Upper lobe of right lung (tissue), 1 donor: ENCODE results near the gene RPS26. TPM values are rescaled to one million over a fixed set of nuclear protein-coding genes. Genes with fewer than 3 reads are reported as not detected.

Experiments used
- ATAC-seq: fragments of 200-7000 bp; cut with Tn5 transposase; one replicate; pipeline ENCODE4 v1.9.1; 2020; ENCODE audit warnings: mild to moderate bottlenecking, moderate library complexity
- DNase-seq: peaks from one replicate; pipeline ENCODE4 v3.0.0-alpha.2; 2020
- H3K27ac ChIP-seq: fragments of 200-600 bp; one replicate; pipeline ENCODE4 v1.8.0; 2022
- H3K27me3 ChIP-seq: fragments of 200-600 bp; one replicate; pipeline ENCODE4 v1.8.0; 2022; ENCODE audit warnings: mild to moderate bottlenecking
- H3K36me3 ChIP-seq: fragments of 200-600 bp; one replicate; pipeline ENCODE4 v1.8.0; 2022
- H3K4me1 ChIP-seq: fragments of 200-600 bp; one replicate; pipeline ENCODE4 v1.8.0; 2022
- H3K4me3 ChIP-seq: fragments of 200-600 bp; one replicate; pipeline ENCODE4 v1.8.0; 2022; ENCODE audit warnings: mild to moderate bottlenecking
- H3K9me3 ChIP-seq: fragments of 200-600 bp; one replicate; pipeline ENCODE4 v1.8.0; 2022
- intact Hi-C: fragments of 100-400 bp; cut with DNase I; formaldehyde crosslinking; loops from one replicate; pipeline ENCODE4 v1.11.0; 2022
- total RNA-seq: library from RNA; stranded (reverse); fragmentation: NEBNext Ultra II Directional; extraction: Animal tissue kit (Norgen Biotek cat#: 25700); gene quantifications from one replicate; pipeline ENCODE4 v1.2.1, GENCODE V29; 2021
- TF ChIP-seq, protein P1 (sequence below): fragments of 200-600 bp; IDR thresholded peaks from one replicate; pipeline ENCODE4 v1.8.0; 2022; ENCODE audit warnings: antibody characterized with exemption
- donor health status: DM: no; HTN: yes; CAD: no; lungs with severe emphysema.

RPS26 gene
- total RNA-seq, 1 donor from 2014 or later, result 55.4 TPM

DNA sequence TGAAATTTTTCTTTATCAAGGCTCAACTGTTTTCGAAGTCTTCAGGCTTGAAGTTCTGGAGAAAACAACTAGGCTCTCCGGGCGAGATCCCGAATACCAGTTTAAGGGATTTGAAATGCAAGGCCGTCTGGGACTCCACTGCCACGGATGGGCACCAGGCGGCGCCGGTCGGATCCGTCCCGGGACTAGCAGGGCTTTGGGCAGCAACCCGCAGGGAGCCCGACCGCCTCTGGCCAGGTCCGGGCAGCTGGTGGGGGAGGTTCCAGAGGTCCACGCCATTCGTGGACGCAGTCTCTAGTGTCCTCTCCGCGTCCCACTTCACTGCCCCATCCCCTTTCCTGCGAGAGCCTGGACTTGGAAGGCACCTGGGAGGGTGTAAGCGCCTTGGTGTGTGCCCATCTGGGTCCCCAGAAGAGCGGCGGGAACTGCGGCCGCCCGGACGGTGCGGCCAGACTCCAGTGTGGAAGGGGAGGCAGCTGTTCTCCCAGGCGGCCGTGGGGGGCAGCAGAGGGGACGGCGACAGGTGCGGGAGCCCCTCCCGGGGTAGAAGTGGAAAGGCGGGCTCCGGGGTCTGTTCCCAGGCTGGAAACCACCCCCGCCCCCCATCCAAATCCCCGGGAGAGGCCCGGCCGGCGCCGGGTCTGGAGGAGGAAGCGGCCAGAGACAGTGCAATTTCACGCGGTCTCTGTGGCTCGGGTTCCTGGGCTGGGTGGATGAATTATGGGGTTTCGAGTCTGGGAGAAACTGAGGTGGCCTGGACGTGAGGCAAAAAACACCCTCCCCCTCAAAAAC, 37.4 kb downstream of the RPS26 start:
- Histone ChIP-seq H3K9me3 (no peaks in the 10 kb centered on the region), H3K4me1 (peaks cover 5% of the 10 kb centered on the region), H3K4me3 (peak overlapping the region; percentile 59), H3K27me3 (peaks cover 12% of the 10 kb centered on the region), H3K36me3 (no peaks in the 10 kb centered on the region), H3K27ac (peak overlapping the region; percentile 74)
- ATAC-seq (peak; percentile 89), DNase-seq (peak; percentile 97)
- TF ChIP-seq, protein P1, sequence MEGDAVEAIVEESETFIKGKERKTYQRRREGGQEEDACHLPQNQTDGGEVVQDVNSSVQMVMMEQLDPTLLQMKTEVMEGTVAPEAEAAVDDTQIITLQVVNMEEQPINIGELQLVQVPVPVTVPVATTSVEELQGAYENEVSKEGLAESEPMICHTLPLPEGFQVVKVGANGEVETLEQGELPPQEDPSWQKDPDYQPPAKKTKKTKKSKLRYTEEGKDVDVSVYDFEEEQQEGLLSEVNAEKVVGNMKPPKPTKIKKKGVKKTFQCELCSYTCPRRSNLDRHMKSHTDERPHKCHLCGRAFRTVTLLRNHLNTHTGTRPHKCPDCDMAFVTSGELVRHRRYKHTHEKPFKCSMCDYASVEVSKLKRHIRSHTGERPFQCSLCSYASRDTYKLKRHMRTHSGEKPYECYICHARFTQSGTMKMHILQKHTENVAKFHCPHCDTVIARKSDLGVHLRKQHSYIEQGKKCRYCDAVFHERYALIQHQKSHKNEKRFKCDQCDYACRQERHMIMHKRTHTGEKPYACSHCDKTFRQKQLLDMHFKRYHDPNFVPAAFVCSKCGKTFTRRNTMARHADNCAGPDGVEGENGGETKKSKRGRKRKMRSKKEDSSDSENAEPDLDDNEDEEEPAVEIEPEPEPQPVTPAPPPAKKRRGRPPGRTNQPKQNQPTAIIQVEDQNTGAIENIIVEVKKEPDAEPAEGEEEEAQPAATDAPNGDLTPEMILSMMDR, result peak; percentile 78
- intact Hi-C loops, result no loop called here

DNA sequence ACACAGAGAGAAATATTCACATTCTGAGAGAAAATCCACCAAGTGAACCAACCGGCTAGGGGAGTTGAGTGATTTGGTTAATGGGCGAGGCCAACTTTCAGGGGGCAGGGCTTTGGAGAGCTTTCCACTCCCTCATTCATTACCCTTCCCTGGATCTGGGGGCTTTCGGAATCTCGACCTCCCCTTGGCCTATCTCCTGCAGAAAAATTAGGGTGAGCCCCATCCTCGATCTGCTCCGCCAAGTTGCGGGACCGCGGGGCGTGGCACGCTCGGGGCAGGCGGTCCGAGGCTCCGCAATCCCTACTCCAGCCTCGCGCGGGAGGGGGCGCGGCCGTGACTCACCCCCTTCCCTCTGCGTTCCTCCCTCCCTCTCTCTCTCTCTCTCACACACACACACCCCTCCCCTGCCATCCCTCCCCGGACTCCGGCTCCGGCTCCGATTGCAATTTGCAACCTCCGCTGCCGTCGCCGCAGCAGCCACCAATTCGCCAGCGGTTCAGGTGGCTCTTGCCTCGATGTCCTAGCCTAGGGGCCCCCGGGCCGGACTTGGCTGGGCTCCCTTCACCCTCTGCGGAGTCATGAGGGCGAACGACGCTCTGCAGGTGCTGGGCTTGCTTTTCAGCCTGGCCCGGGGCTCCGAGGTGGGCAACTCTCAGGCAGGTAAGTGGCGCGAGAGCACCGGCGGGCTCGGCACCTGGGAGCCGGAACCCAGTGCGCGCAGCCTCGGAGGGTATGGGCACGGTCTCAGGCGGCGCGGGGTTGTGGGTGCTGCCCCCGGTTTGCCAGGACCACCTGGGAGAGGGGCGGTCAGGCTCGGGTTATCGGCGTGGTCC, 38.2 kb downstream of the RPS26 start, which contains the start of gene ERBB3:
TSS of gene ERBB3 (plus strand) at position 443 of the 833 bp plus-strand sequence. CDS start at position 579, 136 bp downstream.
- DNase-seq (peak; percentile 94), ATAC-seq (peak; percentile 90)
- Histone ChIP-seq H3K9me3 (no peaks in the 10 kb centered on the region), H3K36me3 (no peaks in the 10 kb centered on the region), H3K4me1 (peaks cover 5% of the 10 kb centered on the region), H3K27ac (peak within 1 kb of the TSS; percentile 74), H3K27me3 (peaks cover 12% of the 10 kb centered on the region), H3K4me3 (peak within 1 kb of the TSS; percentile 59)
- TF ChIP-seq, protein P1, result no peak
- intact Hi-C loops, result no loop called here

DNA sequence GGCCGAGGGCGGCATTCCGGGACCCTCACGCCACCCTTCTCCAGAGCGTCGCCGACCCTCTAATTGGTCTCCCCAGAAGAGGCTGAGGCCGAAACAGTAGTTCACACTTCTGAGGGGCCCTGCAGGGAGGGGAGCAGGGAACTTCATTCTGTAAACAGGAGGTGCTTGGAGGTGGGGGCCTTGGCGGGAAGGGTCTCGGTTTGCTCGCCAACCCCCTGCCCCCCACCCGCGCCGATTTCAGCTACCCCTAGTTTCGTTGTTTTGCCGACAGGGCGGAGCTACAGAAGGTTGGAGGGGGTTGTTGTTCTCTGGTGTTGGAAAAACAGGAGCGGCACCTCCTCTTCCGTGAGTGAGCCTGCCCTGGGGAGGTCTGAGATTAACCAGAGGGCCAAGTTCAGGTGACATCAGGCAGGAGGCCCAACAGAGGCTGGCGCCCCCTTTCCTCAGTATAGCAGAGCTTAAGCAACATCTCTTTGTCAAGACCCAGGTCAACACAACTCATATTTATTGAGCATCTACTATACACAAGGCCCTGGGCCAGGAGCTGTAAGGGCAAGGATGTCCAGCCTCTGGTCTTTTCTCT, 38.9 kb downstream of the RPS26 start:
- intact Hi-C loops, result no loop called here
- peak overlapping the region; percentile 74 for H3K27ac ChIP-seq
- H3K36me3 ChIP-seq, result no peaks in the 10 kb centered on the region
- no peak for DNase-seq
- TF ChIP-seq, protein P1, result no peak
- no peaks in the 10 kb centered on the region for H3K9me3 ChIP-seq
- H3K4me3 ChIP-seq, result peak overlapping the region; percentile 59
- H3K4me1 ChIP-seq, result peaks cover 5% of the 10 kb centered on the region
- peaks cover 12% of the 10 kb centered on the region for H3K27me3 ChIP-seq
- peak; percentile 40 for ATAC-seq

DNA sequence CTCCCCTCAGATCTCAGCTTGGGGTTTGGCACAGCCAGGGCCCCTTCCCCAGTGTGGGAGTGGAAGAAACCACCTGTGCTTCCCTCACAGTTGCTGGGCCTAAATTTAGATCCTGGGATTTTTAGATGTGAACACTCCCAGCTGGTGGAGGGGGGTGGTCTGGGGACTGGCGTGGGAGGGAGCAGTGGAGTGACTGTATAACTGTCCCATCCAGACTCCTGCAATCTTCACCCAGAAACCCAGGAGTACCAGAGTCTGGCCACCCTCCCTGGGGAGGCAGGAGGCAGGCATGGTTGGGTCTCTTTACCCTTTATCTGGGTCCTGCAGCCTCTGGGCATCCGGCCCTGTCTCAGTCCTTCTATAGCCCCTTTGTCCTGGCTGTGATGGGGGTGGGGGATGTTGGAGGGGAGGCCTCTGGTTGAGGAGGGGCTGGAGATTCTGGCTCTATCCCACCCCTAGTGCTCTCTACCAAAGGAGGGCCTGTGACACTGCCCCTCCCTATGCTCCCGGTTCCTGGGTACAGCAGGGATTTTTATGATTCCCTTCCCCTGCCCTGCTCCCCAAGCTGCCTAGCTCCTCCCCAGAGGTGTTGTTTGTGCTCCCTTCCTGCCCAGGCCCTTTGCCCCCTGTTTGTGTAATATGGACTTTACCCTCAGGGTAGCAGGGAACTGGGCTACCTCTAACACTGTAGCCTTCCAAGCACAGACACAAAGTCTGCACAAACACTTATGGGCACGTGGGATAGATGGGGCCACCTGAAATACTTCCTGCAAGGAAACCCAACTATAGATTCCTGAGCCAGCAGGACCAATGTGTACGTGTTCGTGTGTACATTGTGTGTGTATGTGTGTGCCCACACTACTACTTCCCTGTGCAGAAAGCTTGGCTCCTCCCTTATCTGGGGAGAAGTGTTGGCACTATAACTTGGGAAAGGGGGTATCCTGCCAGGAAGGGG, 40.0 kb downstream of the RPS26 start:
- Histone ChIP-seq H3K4me3 (peak overlapping the region; percentile 59), H3K4me1 (peaks cover 5% of the 10 kb centered on the region), H3K9me3 (no peaks in the 10 kb centered on the region), H3K27ac (peak overlapping the region; percentile 74), H3K36me3 (no peaks in the 10 kb centered on the region), H3K27me3 (peaks cover 12% of the 10 kb centered on the region)
- ATAC-seq (no peak), DNase-seq (no peak)
- intact Hi-C loops, result no loop called here
- TF ChIP-seq, protein P1, result no peak

DNA sequence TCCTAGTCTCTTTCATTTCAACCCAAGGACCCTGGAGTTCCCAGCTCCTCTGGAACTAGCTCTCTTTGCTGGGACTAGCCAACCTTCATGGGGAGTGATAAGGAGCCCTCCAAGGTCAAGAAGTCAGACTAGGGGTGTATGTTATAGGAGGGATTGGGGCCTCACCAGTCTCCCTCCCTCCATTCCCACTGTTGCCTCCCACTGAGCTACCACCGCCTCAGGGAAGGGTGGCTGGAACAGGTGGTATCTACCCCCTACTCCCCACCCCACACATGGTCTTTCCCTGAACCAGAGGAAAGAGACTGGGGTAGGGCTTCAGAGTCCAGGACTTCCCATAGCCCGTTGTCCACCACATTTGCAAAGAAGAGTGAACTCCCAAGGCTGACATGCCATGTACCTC, 40.7 kb downstream of the RPS26 start:
- intact Hi-C loops, result no loop called here
- no peaks in the 10 kb centered on the region for H3K36me3 ChIP-seq
- DNase-seq (no peak), ATAC-seq (no peak)
- peaks cover 12% of the 10 kb centered on the region for H3K27me3 ChIP-seq
- no peak overlapping the region for H3K27ac ChIP-seq
- H3K4me1 ChIP-seq, result peaks cover 5% of the 10 kb centered on the region
- no peak overlapping the region for H3K4me3 ChIP-seq
- H3K9me3 ChIP-seq, result no peaks in the 10 kb centered on the region
- TF ChIP-seq, protein P1, result no peak
